GM12878 (cell line): ENCODE results near the gene AMIGO2. TPM values are rescaled to one million over a fixed set of nuclear protein-coding genes. Genes with fewer than 3 reads are reported as not detected.

Experiments
- ATAC-seq: fragments of 200-7000 bp; cut with Tn5 transposase; 3 replicates; pipeline ENCODE4 v1.9.1; 2020; ENCODE audit warnings: mild to moderate bottlenecking, moderate library complexity
- BruUV-seq: library from RNA; stranded (reverse); fragments of 400-500 nt; replicated peaks from 2 replicates; lab custom pipeline; 2021; lab: Mats Ljungman, UMichigan
- CTCF ChIA-PET: fragments of 300-600 bp; sonication (Branson Sonifier 250); formaldehyde crosslinking; extraction: SDS; loops from one replicate; lab custom pipeline; 2021; ENCODE audit warnings: inconsistent platforms; lab: Yijun Ruan, JAX
- POLR2A ChIA-PET: fragments of 350-600 bp; formaldehyde crosslinking; extraction: SDS; loops from one replicate; lab custom pipeline; 2021; ENCODE audit warnings: inconsistent platforms; lab: Charles Lee
- RAD21 ChIA-PET: fragments of 300-600 bp; sonication (Branson Sonifier 250); formaldehyde crosslinking; loops from one replicate; lab custom pipeline; 2023; ENCODE audit warnings: antibody characterized with exemption; ENCODE audit not compliant: unreplicated experiment; lab: Charles Lee
- SMC1A ChIA-PET: fragments of 300-600 bp; sonication (Branson Sonifier 250); formaldehyde crosslinking; loops from one replicate; lab custom pipeline; 2023; ENCODE audit not compliant: unreplicated experiment, uncharacterized antibody; lab: Charles Lee
- DNase-seq: peaks from one replicate; pipeline ENCODE4 v3.0.0-alpha.2; 2011; ENCODE audit warnings: low read depth, low spot score
- FAIRE-seq: peaks from 3 replicates; lab custom pipeline; 2011; peaks lifted over from hg19 to GRCh38; lab: Jason Lieb, UNC
- H2AFZ ChIP-seq: 2 replicates; pipeline ENCODE4 v1.6.0; 2011; ENCODE audit warnings: low read depth, low read length, control low read depth; ENCODE audit not compliant: control insufficient read depth
- H3K27ac ChIP-seq: 2 replicates; pipeline ENCODE4 v1.5.1; 2011; ENCODE audit warnings: control low read depth; ENCODE audit not compliant: control insufficient read depth, insufficient read depth
- H3K27me3 ChIP-seq, 2 experiments: replicated peaks in 1 of 2; 2 replicates each; pipeline versions ENCODE4 v1.6.0 to v1.6.1; 2011; ENCODE audit warnings: low read length in 1 of 2; ENCODE audit not compliant: control insufficient read depth in 2 of 2, insufficient read depth in 2 of 2
- H3K36me3 ChIP-seq, 2 experiments: 2 replicates each; pipeline ENCODE4 v1.5.1; 2011; ENCODE audit warnings: low read length in 1 of 2; ENCODE audit not compliant: control insufficient read depth in 2 of 2, insufficient read depth in 2 of 2
- H3K4me1 ChIP-seq: 2 replicates; pipeline ENCODE4 v1.6.1; 2011; ENCODE audit warnings: mild to moderate bottlenecking, low read length, moderate library complexity, mixed read lengths; ENCODE audit not compliant: control insufficient read depth, insufficient read depth
- H3K4me2 ChIP-seq: 2 replicates; pipeline ENCODE4 v1.6.0; 2011; ENCODE audit warnings: control low read depth; ENCODE audit not compliant: control insufficient read depth, insufficient read depth
- H3K4me3 ChIP-seq: fragments of 200-600 bp; sonication (generic); 2 replicates; pipeline ENCODE4 v1.5.1; 2016
- H3K79me2 ChIP-seq: 2 replicates; pipeline ENCODE4 v1.6.0; 2011; ENCODE audit warnings: low read length; ENCODE audit not compliant: control insufficient read depth, insufficient read depth
- H3K9ac ChIP-seq: 2 replicates; pipeline ENCODE4 v1.8.0; 2011; ENCODE audit warnings: low read length, control low read depth, mixed read lengths; ENCODE audit not compliant: control insufficient read depth, insufficient read depth
- H3K9me3 ChIP-seq: replicated peaks from 3 replicates; pipeline ENCODE4 v1.5.1; 2011; ENCODE audit warnings: mild to moderate bottlenecking, low read length; ENCODE audit not compliant: control insufficient read depth, insufficient read depth
- H4K20me1 ChIP-seq: 2 replicates; pipeline ENCODE4 v1.6.0; 2011; ENCODE audit not compliant: control insufficient read depth, insufficient read depth
- CREB1 ChIP-seq: IDR thresholded peaks from 2 replicates; pipeline ENCODE4 v1.6.1; 2012; ENCODE audit warnings: low read depth, mild to moderate bottlenecking, inconsistent platforms
- EGR1 ChIP-seq, 2 experiments: IDR thresholded peaks; 1 replicate in 1 of 2; 2 replicates in 1 of 2; pipeline ENCODE4 v1.6.1; 2011 to 2012; ENCODE audit warnings: low read depth in 2 of 2, low read length in 2 of 2, borderline replicate concordance in 1 of 2, mild to moderate bottlenecking in 1 of 2, moderate library complexity in 1 of 2
- ETV6 ChIP-seq, 2 experiments: fragments of 450-650 bp in 1 of 2; IDR thresholded peaks in 1 of 2; conservative IDR thresholded peaks in 1 of 2; 2 replicates each; pipeline ENCODE4 v1.6.1; 2014; ENCODE audit warnings: antibody characterized with exemption in 1 of 2, borderline replicate concordance in 1 of 2, low read depth in 1 of 2, mild to moderate bottlenecking in 1 of 2, moderate library complexity in 1 of 2
- MYC ChIP-seq: IDR thresholded peaks from 2 replicates; pipeline ENCODE4 v1.6.1; 2011; ENCODE audit warnings: mild to moderate bottlenecking, low read length, moderate library complexity, inconsistent platforms; ENCODE audit not compliant: insufficient read depth, insufficient replicate concordance, insufficient read length, severe bottlenecking
- RFX5 ChIP-seq: IDR thresholded peaks from 2 replicates; pipeline ENCODE4 v1.6.1; 2011; ENCODE audit warnings: low read depth, low read length, improper control_type of control experiment
- ZBTB11 ChIP-seq: fragments of 450-650 bp; formaldehyde crosslinking; IDR thresholded peaks from 2 replicates; pipeline ENCODE4 v1.5.0; 2022; ENCODE audit warnings: mild to moderate bottlenecking, missing genetic modification characterization
- in situ Hi-C: fragments of 300-500 bp; cut with MboI; formaldehyde crosslinking; loops from 9 replicates; pipeline ENCODE4 v1.14.3; 2018; ENCODE audit warnings: mixed read lengths
- intact Hi-C: fragments of 100-400 bp; cut with micrococcal nuclease; formaldehyde crosslinking; loops from one replicate; pipeline ENCODE4 v1.14.2; 2022; ENCODE audit not compliant: unreplicated experiment
- polyA plus RNA-seq, 11 experiments: library from polyadenylated mRNA; depleted of rRNA in 4 of 11; unstranded in 6 of 11; stranded (reverse) in 5 of 11; fragments of >200 nt; fragmentation: Nextera tagmentation in 4 of 11; fragmentation: Illumina TruSeq in 1 of 11; extraction: Ambion mirVana in 4 of 11; extraction: Trizol in 1 of 11; gene quantifications; 1 replicate in 1 of 11; 2 replicates in 10 of 11; pipeline versions ENCODE4 v1.2.1 to v1.2.3, GENCODE V29; 2011 to 2016; ENCODE audit warnings: inconsistent platforms in 2 of 11, missing spikeins in 2 of 11, low read depth in 1 of 11
- total RNA-seq, 4 experiments: library from RNA; depleted of rRNA in 3 of 4; stranded (reverse); fragments of >200 nt in 3 of 4; fragmentation: Illumina TruSeq in 1 of 4; extraction: Trizol in 1 of 4; gene quantifications; 2 replicates each; pipeline versions ENCODE4 v1.2.1 to v1.2.3, GENCODE V29; 2013 to 2021
- TF ChIP-seq, protein P1 (sequence below): fragments of 450-650 bp; IDR thresholded peaks from 2 replicates; pipeline ENCODE4 v1.6.1; 2016; ENCODE audit warnings: mild to moderate bottlenecking
- TF ChIP-seq, protein P2 (sequence below): fragments of 450-650 bp; IDR thresholded peaks from 2 replicates; pipeline ENCODE4 v1.6.1; 2018; ENCODE audit warnings: borderline replicate concordance, mild to moderate bottlenecking; ENCODE audit not compliant: partially characterized antibody

The AMIGO2 gene
- total and polyA plus RNA-seq, 10 of the 15 experiments (the other 5 are each of a cell fraction or from before 2014, with no cell fraction given) = 0.03 to 0.15 (median 0.11) TPM; not detected in 7

GRCh38 chr12:47048541-47048940, 31.2 kb downstream of the AMIGO2 start:
- H4K20me1 ChIP-seq = no peaks in the 10 kb centered on the region
- H3K9ac ChIP-seq = no peak overlapping the region
- H3K4me2 ChIP-seq = no peak overlapping the region
- no peaks in the 10 kb centered on the region for H3K27me3 ChIP-seq
- TF ChIP-seq RFX5 (no peak), ZBTB11 (CRISPR knock-in tag) (no peak), CREB1 (no peak), EGR1 (IDR thresholded peaks at IDR 0.05; ENCODE audit: borderline replicate concordance in 1 of 2, low read depth in 2 of 2, low read length in 2 of 2) (no peak), ETV6 (conservative IDR thresholded peaks at IDR 0.05 in 1 of 2, IDR thresholded peaks at IDR 0.05 in 1 of 2; ENCODE audit: borderline replicate concordance in 1 of 2, low read depth in 1 of 2) (no peak), MYC (no peak)
- TF ChIP-seq, protein P1, sequence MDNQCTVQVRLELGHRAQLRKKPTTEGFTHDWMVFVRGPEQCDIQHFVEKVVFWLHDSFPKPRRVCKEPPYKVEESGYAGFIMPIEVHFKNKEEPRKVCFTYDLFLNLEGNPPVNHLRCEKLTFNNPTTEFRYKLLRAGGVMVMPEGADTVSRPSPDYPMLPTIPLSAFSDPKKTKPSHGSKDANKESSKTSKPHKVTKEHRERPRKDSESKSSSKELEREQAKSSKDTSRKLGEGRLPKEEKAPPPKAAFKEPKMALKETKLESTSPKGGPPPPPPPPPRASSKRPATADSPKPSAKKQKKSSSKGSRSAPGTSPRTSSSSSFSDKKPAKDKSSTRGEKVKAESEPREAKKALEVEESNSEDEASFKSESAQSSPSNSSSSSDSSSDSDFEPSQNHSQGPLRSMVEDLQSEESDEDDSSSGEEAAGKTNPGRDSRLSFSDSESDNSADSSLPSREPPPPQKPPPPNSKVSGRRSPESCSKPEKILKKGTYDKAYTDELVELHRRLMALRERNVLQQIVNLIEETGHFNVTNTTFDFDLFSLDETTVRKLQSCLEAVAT = no peak
- TF ChIP-seq, protein P2, sequence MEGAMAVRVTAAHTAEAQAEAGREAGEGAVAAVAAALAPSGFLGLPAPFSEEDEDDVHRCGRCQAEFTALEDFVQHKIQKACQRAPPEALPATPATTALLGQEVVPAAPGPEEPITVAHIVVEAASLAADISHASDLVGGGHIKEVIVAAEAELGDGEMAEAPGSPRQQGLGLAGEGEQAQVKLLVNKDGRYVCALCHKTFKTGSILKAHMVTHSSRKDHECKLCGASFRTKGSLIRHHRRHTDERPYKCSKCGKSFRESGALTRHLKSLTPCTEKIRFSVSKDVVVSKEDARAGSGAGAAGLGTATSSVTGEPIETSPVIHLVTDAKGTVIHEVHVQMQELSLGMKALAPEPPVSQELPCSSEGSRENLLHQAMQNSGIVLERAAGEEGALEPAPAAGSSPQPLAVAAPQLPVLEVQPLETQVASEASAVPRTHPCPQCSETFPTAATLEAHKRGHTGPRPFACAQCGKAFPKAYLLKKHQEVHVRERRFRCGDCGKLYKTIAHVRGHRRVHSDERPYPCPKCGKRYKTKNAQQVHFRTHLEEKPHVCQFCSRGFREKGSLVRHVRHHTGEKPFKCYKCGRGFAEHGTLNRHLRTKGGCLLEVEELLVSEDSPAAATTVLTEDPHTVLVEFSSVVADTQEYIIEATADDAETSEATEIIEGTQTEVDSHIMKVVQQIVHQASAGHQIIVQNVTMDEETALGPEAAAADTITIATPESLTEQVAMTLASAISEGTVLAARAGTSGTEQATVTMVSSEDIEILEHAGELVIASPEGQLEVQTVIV = no peak
- BruUV-seq = no TSS peak
- in situ Hi-C loops = no loop called here
- no peak overlapping the region for H2AFZ ChIP-seq
- H3K9me3 ChIP-seq = peaks cover 3% of the 10 kb centered on the region; the same call in 2 of the 3 replicates
- H3K36me3 ChIP-seq = no peaks in the 10 kb centered on the region
- H3K4me1 ChIP-seq = no peaks in the 10 kb centered on the region
- DNase-seq (no peak), FAIRE-seq (no peak), ATAC-seq (no peak)
- no peaks in the 10 kb centered on the region for H3K79me2 ChIP-seq
- POLR2A ChIA-PET = no interaction called here
- CTCF ChIA-PET = interaction anchor here (1.5 kb wide), 1 partner anchor 22 kb away, joined by 4 read pairs; no protein-coding TSS in a partner anchor
- H3K27ac ChIP-seq = no peak overlapping the region
- RAD21 ChIA-PET = no interaction called here
- SMC1A ChIA-PET = no interaction called here
- H3K4me3 ChIP-seq = no peak overlapping the region
- intact Hi-C loops = no loop called here
